PC-3 (cell line): ENCODE data around the gene TSPEAR. TPM values are rescaled to one million over a fixed set of nuclear protein-coding genes. Genes with fewer than 3 reads are reported as not detected.

Experiments used
- ATAC-seq: fragments of 200-7000 bp; cut with Tn5 transposase; 2 replicates; pipeline ENCODE4 v1.9.1; 2020; ENCODE audit warnings: mild to moderate bottlenecking, moderate library complexity
- BruUV-seq: library from RNA; stranded (reverse); fragments of 400-500 nt; replicated peaks from 2 replicates; lab custom pipeline; 2021; lab: Mats Ljungman, UMichigan
- CTCF ChIA-PET: fragments of 300-600 bp; sonication (Branson Sonifier 250); formaldehyde crosslinking; loops from one replicate; lab custom pipeline; 2022; ENCODE audit warnings: antibody characterized with exemption; lab: Charles Lee
- POLR2A ChIA-PET: fragments of 300-600 bp; sonication (Branson Sonifier 250); formaldehyde crosslinking; loops from one replicate; lab custom pipeline; 2022; ENCODE audit warnings: antibody characterized with exemption; ENCODE audit not compliant: unreplicated experiment; lab: Charles Lee
- DNase-seq: peaks from one replicate; pipeline ENCODE4 v3.0.0-alpha.2; 2015
- H2AFZ ChIP-seq: fragments of 300-600 bp; sonication (generic); 2 replicates; pipeline ENCODE4 v1.6.0; 2016; ENCODE audit warnings: antibody characterized with exemption, low read length
- H3F3A ChIP-seq: fragments of 300-600 bp; sonication (generic); one replicate; pipeline ENCODE4 v1.6.0; 2017; ENCODE audit warnings: antibody characterized with exemption, low read length, control low read depth, mild to moderate bottlenecking; ENCODE audit not compliant: unreplicated experiment
- H3K27ac ChIP-seq: fragments of 300-600 bp; sonication (generic); 2 replicates; pipeline ENCODE4 v1.5.1; 2016; ENCODE audit warnings: mild to moderate bottlenecking, low read length
- H3K27me3 ChIP-seq: fragments of 300-600 bp; sonication (generic); 2 replicates; pipeline ENCODE4 v1.6.1; 2016; ENCODE audit warnings: low read length, mixed read lengths
- H3K36me3 ChIP-seq: fragments of 300-600 bp; sonication (generic); 2 replicates; pipeline ENCODE4 v1.6.1; 2016; ENCODE audit warnings: low read depth, mixed run types, low read length, mixed read lengths
- H3K4me1 ChIP-seq: fragments of 300-600 bp; sonication (generic); 2 replicates; pipeline ENCODE4 v1.5.1; 2016; ENCODE audit warnings: low read length; ENCODE audit not compliant: insufficient read depth
- H3K4me2 ChIP-seq: fragments of 300-600 bp; sonication (generic); 2 replicates; pipeline ENCODE4 v1.6.0; 2016; ENCODE audit warnings: low read length
- H3K4me3 ChIP-seq: fragments of 300-600 bp; sonication (generic); 2 replicates; pipeline ENCODE4 v1.5.1; 2016; ENCODE audit warnings: mild to moderate bottlenecking, low read length, mixed read lengths
- H3K79me2 ChIP-seq: fragments of 300-600 bp; sonication (generic); 2 replicates; pipeline ENCODE4 v1.6.1; 2017; ENCODE audit warnings: low read length, mixed read lengths
- H3K9ac ChIP-seq: fragments of 300-600 bp; sonication (generic); 2 replicates; pipeline ENCODE4 v1.6.0; 2016; ENCODE audit warnings: mild to moderate bottlenecking, low read length
- H3K9me2 ChIP-seq: fragments of 300-600 bp; sonication (generic); replicated peaks from 2 replicates; pipeline ENCODE4 v1.6.1; 2016; ENCODE audit warnings: mixed run types, low read length, mixed read lengths
- H3K9me3 ChIP-seq: fragments of 300-600 bp; sonication (generic); 2 replicates; pipeline ENCODE4 v1.6.1; 2016; ENCODE audit warnings: low read length, mixed read lengths
- H4K20me1 ChIP-seq: fragments of 300-600 bp; sonication (generic); 2 replicates; pipeline ENCODE4 v1.6.1; 2016; ENCODE audit warnings: low read length, mixed read lengths
- CTCF ChIP-seq: fragments of 300-600 bp; sonication (generic); conservative IDR thresholded peaks from 2 replicates; pipeline ENCODE4 v1.5.1; 2017; ENCODE audit warnings: antibody characterized with exemption, low read depth, mild to moderate bottlenecking, low read length
- EZH2 ChIP-seq: fragments of 300-600 bp; sonication (generic); IDR thresholded peaks from one replicate; pipeline ENCODE4 v1.6.1; 2017; ENCODE audit warnings: antibody characterized with exemption, mild to moderate bottlenecking, low read length; ENCODE audit not compliant: unreplicated experiment
- EZH2phosphoT487 ChIP-seq: fragments of 300-600 bp; sonication (generic); IDR thresholded peaks from 2 replicates; pipeline ENCODE4 v1.6.1; 2018; ENCODE audit warnings: mild to moderate bottlenecking, antibody characterized with exemption, low read length, borderline replicate concordance
- intact Hi-C: fragments of 100-400 bp; cut with micrococcal nuclease; formaldehyde crosslinking; loops from 2 replicates; pipeline ENCODE4 v1.9.0; 2023
- total RNA-seq: library from RNA; depleted of rRNA; stranded (reverse); fragments of >200 nt; gene quantifications from 2 replicates; pipeline ENCODE4 v1.2.3, GENCODE V29; 2014

Gene TSPEAR
- total RNA-seq, 1 experiment from 2014 or later: 2.1 TPM

- no TSS peak for BruUV-seq
- Histone ChIP-seq H3F3A (no peaks in the 10 kb centered on the region), H3K9ac (no peak overlapping the region), H3K9me3 (peaks cover 13% of the 10 kb centered on the region; the same call in 1 of the 2 replicates), H4K20me1 (no peaks in the 10 kb centered on the region), H3K4me1 (peaks cover 12% of the 10 kb centered on the region), H2AFZ (no peak overlapping the region), H3K4me3 (no peak overlapping the region), H3K36me3 (peaks cover 16% of the 10 kb centered on the region; the same call in 1 of the 2 replicates), H3K9me2 (no peaks in the 10 kb centered on the region), H3K27ac (no peak overlapping the region), H3K27me3 (no peaks in the 10 kb centered on the region), H3K79me2 (no peaks in the 10 kb centered on the region), H3K4me2 (no peak overlapping the region)
- ChIA-PET POLR2A (no interaction called here), CTCF (no interaction called here)
- DNase-seq (no peak), ATAC-seq (no peak)
- intact Hi-C loops: no loop called here
- TF ChIP-seq EZH2 (no peak), CTCF (no peak), EZH2phosphoT487 (no peak)
Measured at GRCh38 chr21:44740742-44741141, 29.4 kb upstream of the TSPEAR start.

- H3K27ac ChIP-seq: no peak overlapping the region
- peaks cover 13% of the 10 kb centered on the region; the same call in 1 of the 2 replicates for H3K9me3 ChIP-seq
- DNase-seq (no peak), ATAC-seq (no peak)
- no TSS peak for BruUV-seq
- H3K36me3 ChIP-seq: peaks cover 16% of the 10 kb centered on the region; the same call in 1 of the 2 replicates
- no peaks in the 10 kb centered on the region for H3K9me2 ChIP-seq
- no peaks in the 10 kb centered on the region for H3F3A ChIP-seq
- H3K79me2 ChIP-seq: no peaks in the 10 kb centered on the region
- H3K9ac ChIP-seq: no peak overlapping the region
- no peak overlapping the region for H3K4me2 ChIP-seq
- no peak overlapping the region for H3K4me3 ChIP-seq
- TF ChIP-seq CTCF (no peak), EZH2phosphoT487 (no peak)
- ChIA-PET CTCF (no interaction called here), POLR2A (no interaction called here)
- H4K20me1 ChIP-seq: no peaks in the 10 kb centered on the region
- no peak overlapping the region for H2AFZ ChIP-seq
- H3K4me1 ChIP-seq: peaks cover 12% of the 10 kb centered on the region
- intact Hi-C loops: no loop called here
- H3K27me3 ChIP-seq: no peaks in the 10 kb centered on the region
Measured at GRCh38 chr21:44739316-44739715, 27.9 kb upstream of the TSPEAR start.

- Histone ChIP-seq H3K79me2 (no peaks in the 10 kb centered on the region), H3K27me3 (no peaks in the 10 kb centered on the region), H3K4me2 (no peak overlapping the region), H2AFZ (no peak overlapping the region), H3K9ac (no peak overlapping the region), H3F3A (no peaks in the 10 kb centered on the region), H3K4me3 (no peak overlapping the region), H3K4me1 (peaks cover 19% of the 10 kb centered on the region), H3K36me3 (peaks cover 16% of the 10 kb centered on the region; the same call in 1 of the 2 replicates), H3K9me3 (peaks cover 13% of the 10 kb centered on the region; the same call in 1 of the 2 replicates), H3K9me2 (no peaks in the 10 kb centered on the region), H3K27ac (no peak overlapping the region), H4K20me1 (no peaks in the 10 kb centered on the region)
- intact Hi-C loops: no loop called here
- ATAC-seq: no peak
- TF ChIP-seq EZH2 (no peak), CTCF (no peak), EZH2phosphoT487 (no peak)
- no TSS peak for BruUV-seq
- POLR2A ChIA-PET: no interaction called here
- CTCF ChIA-PET: no interaction called here
- DNase-seq: no peak
Measured at GRCh38 chr21:44738621-44739020, 27.2 kb upstream of the TSPEAR start.
